ENCODE measurements around the gene PGLYRP2. TPM values are rescaled to one million over a fixed set of nuclear protein-coding genes. Genes with fewer than 3 reads are reported as not detected.

Gene PGLYRP2
- total and polyA plus RNA-seq, 7 donors, result 0.60 TPM; not detected in 6

DNA sequence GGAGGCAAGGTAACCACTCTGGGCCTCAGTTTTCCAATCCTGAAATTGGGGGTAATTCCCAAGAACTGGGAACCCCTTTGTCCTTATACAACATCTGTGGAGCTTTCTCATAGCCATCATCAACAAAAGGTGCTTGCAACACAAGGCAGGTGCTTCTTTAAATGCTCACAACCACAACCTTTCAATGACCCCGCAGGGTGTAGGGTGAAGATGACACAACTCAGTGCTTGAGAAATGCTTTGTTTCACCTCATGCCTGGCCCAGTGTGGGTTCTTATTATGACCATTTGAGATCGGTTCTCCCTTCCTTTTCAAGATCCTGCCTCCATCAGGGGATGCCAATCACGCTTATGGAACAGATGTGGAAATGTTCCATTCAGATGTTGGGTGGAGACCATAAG is 38.0 kb downstream of the PGLYRP2 start:
- DNase-seq, result no peak
- Histone ChIP-seq H3K36me3 (peaks cover 0 to 14% (median 0%) of the 10 kb centered on the region in 4 donors), H3K4me1 (peaks cover 0 to 12% (median 12%) of the 10 kb centered on the region in 4 donors), H3K27me3 (no peaks in the 10 kb centered on the region), H3K27ac (no peak overlapping the region), H3K4me3 (no peak overlapping the region), H3K9me3 (no peaks in the 10 kb centered on the region)
- 86 to 89% methylated on average over 3 of the region's 3 CpGs for WGBS, 2 donors
- intact Hi-C loops (cut with DNase I), result no loop called here
- TF ChIP-seq POLR2A (IDR thresholded peaks at IDR 0.05), result no peak
- TF ChIP-seq, protein P1, sequence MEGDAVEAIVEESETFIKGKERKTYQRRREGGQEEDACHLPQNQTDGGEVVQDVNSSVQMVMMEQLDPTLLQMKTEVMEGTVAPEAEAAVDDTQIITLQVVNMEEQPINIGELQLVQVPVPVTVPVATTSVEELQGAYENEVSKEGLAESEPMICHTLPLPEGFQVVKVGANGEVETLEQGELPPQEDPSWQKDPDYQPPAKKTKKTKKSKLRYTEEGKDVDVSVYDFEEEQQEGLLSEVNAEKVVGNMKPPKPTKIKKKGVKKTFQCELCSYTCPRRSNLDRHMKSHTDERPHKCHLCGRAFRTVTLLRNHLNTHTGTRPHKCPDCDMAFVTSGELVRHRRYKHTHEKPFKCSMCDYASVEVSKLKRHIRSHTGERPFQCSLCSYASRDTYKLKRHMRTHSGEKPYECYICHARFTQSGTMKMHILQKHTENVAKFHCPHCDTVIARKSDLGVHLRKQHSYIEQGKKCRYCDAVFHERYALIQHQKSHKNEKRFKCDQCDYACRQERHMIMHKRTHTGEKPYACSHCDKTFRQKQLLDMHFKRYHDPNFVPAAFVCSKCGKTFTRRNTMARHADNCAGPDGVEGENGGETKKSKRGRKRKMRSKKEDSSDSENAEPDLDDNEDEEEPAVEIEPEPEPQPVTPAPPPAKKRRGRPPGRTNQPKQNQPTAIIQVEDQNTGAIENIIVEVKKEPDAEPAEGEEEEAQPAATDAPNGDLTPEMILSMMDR (IDR thresholded peaks at IDR 0.05), result no peak
- TF ChIP-seq POLR2AphosphoS5 (IDR thresholded peaks at IDR 0.05), result no peak
- TF ChIP-seq EP300 (IDR thresholded peaks at IDR 0.05), result no peak

DNA sequence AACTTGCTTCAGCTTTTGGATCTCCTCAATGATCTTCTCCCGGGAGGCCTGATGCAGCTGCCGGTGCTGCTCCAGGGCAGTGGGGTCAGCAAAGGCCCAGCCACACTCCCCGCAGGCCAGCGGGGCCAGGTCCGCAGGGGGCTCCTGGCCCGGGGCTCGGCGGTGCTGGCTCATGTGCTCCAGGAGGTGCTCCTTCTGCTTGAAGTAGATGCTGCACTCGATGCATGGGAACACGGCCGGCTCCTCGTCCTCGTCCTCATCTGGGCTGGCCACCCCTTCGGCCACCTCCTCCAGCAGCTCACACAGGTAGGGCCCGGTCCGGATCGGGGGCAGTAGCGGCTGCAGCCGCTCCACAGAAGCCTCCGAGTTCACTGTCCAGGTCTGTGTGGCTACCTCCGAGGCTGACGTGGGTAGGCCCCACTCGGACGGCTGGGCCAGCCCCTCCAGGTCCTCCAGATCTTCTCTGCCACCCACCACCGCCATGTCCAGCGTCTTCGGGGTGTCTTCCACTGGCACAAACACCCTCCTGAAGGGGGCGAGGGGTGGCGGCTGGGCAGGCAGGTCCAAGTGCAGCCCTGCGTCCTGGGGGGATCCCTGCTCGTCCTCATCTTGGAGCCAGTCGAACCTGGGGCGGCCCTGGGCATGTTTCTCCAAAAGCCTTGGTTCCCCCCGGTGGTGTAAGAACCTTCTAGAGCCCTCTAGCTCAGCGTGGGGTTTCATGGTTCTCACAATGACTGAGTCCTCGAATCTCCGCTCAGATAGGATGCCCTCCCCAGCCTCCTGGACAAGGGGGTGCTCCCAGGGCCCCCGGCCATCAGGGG is 39.3 kb downstream of the PGLYRP2 start:
- Histone ChIP-seq H3K9me3 (no peaks in the 10 kb centered on the region), H3K4me1 (peaks cover 0 to 12% (median 12%) of the 10 kb centered on the region in 4 donors), H3K4me3 (no peak overlapping the region), H3K36me3 (peaks cover 0 to 11% (median 0%) of the 10 kb centered on the region in 4 donors), H3K27ac (no peak overlapping the region), H3K27me3 (no peaks in the 10 kb centered on the region)
- WGBS, 2 donors, result 92 to 93% methylated on average over 38 of the region's 38 CpGs
- TF ChIP-seq POLR2AphosphoS5 (IDR thresholded peaks at IDR 0.05), result no peak
- no peak for TF ChIP-seq POLR2A (IDR thresholded peaks at IDR 0.05)
- TF ChIP-seq EP300 (IDR thresholded peaks at IDR 0.05), result no peak
- TF ChIP-seq, protein P1 (IDR thresholded peaks at IDR 0.05), result no peak
- DNase-seq, result peak; percentile 60
- intact Hi-C loops (cut with DNase I), result no loop called here

DNA sequence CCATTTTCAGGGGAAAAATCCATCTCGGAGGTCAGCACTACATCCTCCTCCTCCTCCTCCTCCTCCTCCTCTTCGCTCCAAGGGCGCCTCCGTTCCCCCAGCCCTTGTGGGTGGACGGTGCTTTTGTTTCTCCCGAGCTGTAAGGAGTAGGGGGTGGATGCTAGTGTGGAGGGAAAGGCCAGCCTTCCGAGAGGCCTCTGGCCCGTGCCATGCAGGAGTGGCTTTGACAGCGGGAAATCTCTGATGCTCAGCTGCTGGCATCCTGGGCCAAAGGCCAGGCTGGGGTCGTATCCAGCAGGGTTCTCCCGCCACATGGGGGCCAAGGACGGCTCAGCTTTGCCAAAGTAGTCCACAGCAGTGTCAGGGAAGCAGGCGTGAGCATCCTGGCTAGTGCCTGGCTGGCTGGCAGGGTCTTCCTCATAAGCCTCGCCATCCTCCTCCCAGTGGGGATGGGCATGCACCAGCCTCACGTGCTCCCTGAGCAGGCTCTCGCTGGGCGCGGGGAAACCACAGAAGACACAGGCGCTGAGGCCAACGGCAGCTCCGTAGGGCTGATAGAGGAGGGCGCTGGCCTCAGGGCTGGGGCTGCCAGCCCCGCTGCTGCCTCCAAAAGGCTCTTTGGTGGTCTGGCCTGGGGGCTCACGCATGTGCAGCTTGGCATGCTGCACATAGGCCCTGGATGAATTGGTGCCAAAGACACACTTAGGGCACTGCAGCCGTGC is 40.1 kb downstream of the PGLYRP2 start:
- TF ChIP-seq POLR2AphosphoS5 (IDR thresholded peaks at IDR 0.05) (no peak), EP300 (IDR thresholded peaks at IDR 0.05) (no peak), POLR2A (IDR thresholded peaks at IDR 0.05) (no peak)
- TF ChIP-seq, protein P1 (IDR thresholded peaks at IDR 0.05), result no peak
- Histone ChIP-seq H3K36me3 (peaks cover 0 to 8% (median 0%) of the 10 kb centered on the region in 4 donors), H3K4me3 (no peak overlapping the region), H3K27me3 (no peaks in the 10 kb centered on the region), H3K4me1 (peaks cover 0 to 12% (median 12%) of the 10 kb centered on the region in 4 donors), H3K9me3 (no peaks in the 10 kb centered on the region), H3K27ac (peak overlapping the region in 1 of 4 donors; percentile 53)
- intact Hi-C loops (cut with DNase I), result no loop called here
- DNase-seq, result no peak
- 77 to 87% methylated on average over 25 of the region's 25 CpGs for WGBS, 2 donors

DNA sequence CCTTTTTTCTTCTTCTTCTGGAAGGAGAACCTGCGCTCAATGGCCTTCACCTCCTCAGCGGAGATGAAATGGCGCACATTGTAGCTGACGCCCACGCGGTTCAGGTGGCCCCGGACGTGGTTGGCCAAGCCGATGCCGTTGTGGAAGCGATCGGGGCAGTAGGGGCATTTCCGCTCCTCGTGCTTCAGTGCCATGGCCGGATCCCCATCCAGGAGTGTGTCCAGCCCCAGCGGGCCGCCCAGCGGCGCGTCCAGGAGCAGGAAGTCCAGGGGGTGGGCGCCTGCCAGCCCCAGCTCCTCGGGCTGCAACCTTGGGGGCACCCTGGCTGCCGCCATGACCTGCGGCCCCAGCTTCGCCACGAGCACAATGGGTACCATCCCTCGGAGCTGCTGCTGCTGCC is 40.7 kb downstream of the PGLYRP2 start:
- intact Hi-C loops (cut with DNase I), result no loop called here
- H3K4me3 ChIP-seq, result no peak overlapping the region
- H3K27me3 ChIP-seq, result no peaks in the 10 kb centered on the region
- H3K4me1 ChIP-seq, result peaks cover 0 to 16% (median 15%) of the 10 kb centered on the region in 4 donors
- peak; percentile 50 for DNase-seq
- 95% methylated on average over 27 of the region's 27 CpGs for WGBS, 2 donors
- peaks cover 0 to 8% (median 0%) of the 10 kb centered on the region in 4 donors for H3K36me3 ChIP-seq
- TF ChIP-seq POLR2AphosphoS5 (IDR thresholded peaks at IDR 0.05), result no peak
- no peak for TF ChIP-seq POLR2A (IDR thresholded peaks at IDR 0.05)
- TF ChIP-seq EP300 (IDR thresholded peaks at IDR 0.05), result no peak
- TF ChIP-seq, protein P1 (IDR thresholded peaks at IDR 0.05), result no peak
- no peaks in the 10 kb centered on the region for H3K9me3 ChIP-seq
- H3K27ac ChIP-seq, result peak overlapping the region in 2 of 4 donors; percentile 51 to 53

Measured in sigmoid colon (tissue), 7 donors.